GM12878 (cell line): ENCODE measurements around the gene STARD8. TPM values are rescaled to one million over a fixed set of nuclear protein-coding genes. Genes with fewer than 3 reads are reported as not detected.

Source experiments
- ATAC-seq: fragments of 200-7000 bp; cut with Tn5 transposase; 3 replicates; pipeline ENCODE4 v1.9.1; 2020; ENCODE audit warnings: mild to moderate bottlenecking, moderate library complexity
- BruUV-seq: library from RNA; stranded (reverse); fragments of 400-500 nt; replicated peaks from 2 replicates; lab custom pipeline; 2021; lab: Mats Ljungman, UMichigan
- CTCF ChIA-PET: fragments of 300-600 bp; sonication (Branson Sonifier 250); formaldehyde crosslinking; extraction: SDS; loops from one replicate; lab custom pipeline; 2021; ENCODE audit warnings: inconsistent platforms; lab: Yijun Ruan, JAX
- POLR2A ChIA-PET: fragments of 350-600 bp; formaldehyde crosslinking; extraction: SDS; loops from one replicate; lab custom pipeline; 2021; ENCODE audit warnings: inconsistent platforms; lab: Charles Lee
- RAD21 ChIA-PET: fragments of 300-600 bp; sonication (Branson Sonifier 250); formaldehyde crosslinking; loops from one replicate; lab custom pipeline; 2023; ENCODE audit warnings: antibody characterized with exemption; ENCODE audit not compliant: unreplicated experiment; lab: Charles Lee
- SMC1A ChIA-PET: fragments of 300-600 bp; sonication (Branson Sonifier 250); formaldehyde crosslinking; loops from one replicate; lab custom pipeline; 2023; ENCODE audit not compliant: unreplicated experiment, uncharacterized antibody; lab: Charles Lee
- DNase-seq: peaks from one replicate; pipeline ENCODE4 v3.0.0-alpha.2; 2011; ENCODE audit warnings: low read depth, low spot score
- FAIRE-seq: peaks from 3 replicates; lab custom pipeline; 2011; peaks lifted over from hg19 to GRCh38; lab: Jason Lieb, UNC
- H2AFZ ChIP-seq: 2 replicates; pipeline ENCODE4 v1.6.0; 2011; ENCODE audit warnings: low read depth, low read length, control low read depth; ENCODE audit not compliant: control insufficient read depth
- H3K27ac ChIP-seq: 2 replicates; pipeline ENCODE4 v1.5.1; 2011; ENCODE audit warnings: control low read depth; ENCODE audit not compliant: control insufficient read depth, insufficient read depth
- H3K27me3 ChIP-seq, 2 experiments: replicated peaks in 1 of 2; 2 replicates each; pipeline versions ENCODE4 v1.6.0 to v1.6.1; 2011; ENCODE audit warnings: low read length in 1 of 2; ENCODE audit not compliant: control insufficient read depth in 2 of 2, insufficient read depth in 2 of 2
- H3K36me3 ChIP-seq, 2 experiments: 2 replicates each; pipeline ENCODE4 v1.5.1; 2011; ENCODE audit warnings: low read length in 1 of 2; ENCODE audit not compliant: control insufficient read depth in 2 of 2, insufficient read depth in 2 of 2
- H3K4me1 ChIP-seq: 2 replicates; pipeline ENCODE4 v1.6.1; 2011; ENCODE audit warnings: mild to moderate bottlenecking, low read length, moderate library complexity, mixed read lengths; ENCODE audit not compliant: control insufficient read depth, insufficient read depth
- H3K4me2 ChIP-seq: 2 replicates; pipeline ENCODE4 v1.6.0; 2011; ENCODE audit warnings: control low read depth; ENCODE audit not compliant: control insufficient read depth, insufficient read depth
- H3K4me3 ChIP-seq: fragments of 200-600 bp; sonication (generic); 2 replicates; pipeline ENCODE4 v1.5.1; 2016
- H3K79me2 ChIP-seq: 2 replicates; pipeline ENCODE4 v1.6.0; 2011; ENCODE audit warnings: low read length; ENCODE audit not compliant: control insufficient read depth, insufficient read depth
- H3K9ac ChIP-seq: 2 replicates; pipeline ENCODE4 v1.8.0; 2011; ENCODE audit warnings: low read length, control low read depth, mixed read lengths; ENCODE audit not compliant: control insufficient read depth, insufficient read depth
- H3K9me3 ChIP-seq: replicated peaks from 3 replicates; pipeline ENCODE4 v1.5.1; 2011; ENCODE audit warnings: mild to moderate bottlenecking, low read length; ENCODE audit not compliant: control insufficient read depth, insufficient read depth
- H4K20me1 ChIP-seq: 2 replicates; pipeline ENCODE4 v1.6.0; 2011; ENCODE audit not compliant: control insufficient read depth, insufficient read depth
- CBFB ChIP-seq: IDR thresholded peaks from 2 replicates; pipeline ENCODE4 v1.6.1; 2016; ENCODE audit warnings: antibody characterized with exemption, low read depth
- CHD4 ChIP-seq: fragments of 200-600 bp; sonication (generic); IDR thresholded peaks from 2 replicates; pipeline ENCODE4 v1.6.1; 2016; ENCODE audit warnings: mild to moderate bottlenecking
- EP300 ChIP-seq, 2 experiments: fragments of 150-350 bp in 1 of 2; IDR thresholded peaks; 2 replicates each; pipeline ENCODE4 v1.6.1; 2011 to 2012; ENCODE audit warnings: low read depth in 2 of 2, low read length in 2 of 2, borderline replicate concordance in 1 of 2, improper control_type of control experiment in 1 of 2, inconsistent platforms in 1 of 2; ENCODE audit not compliant: control insufficient read depth in 1 of 2
- HDAC6 ChIP-seq: fragments of 200-600 bp; sonication (generic); IDR thresholded peaks from one replicate; pipeline ENCODE4 v1.8.0; 2017; ENCODE audit warnings: antibody characterized with exemption; ENCODE audit not compliant: unreplicated experiment
- KAT2A ChIP-seq: conservative IDR thresholded peaks from 2 replicates; pipeline ENCODE4 v1.6.1; 2011; ENCODE audit warnings: low read depth, low read length; ENCODE audit not compliant: control insufficient read depth
- NFIC ChIP-seq: IDR thresholded peaks from 2 replicates; pipeline ENCODE4 v1.6.1; 2012; ENCODE audit warnings: low read depth, mild to moderate bottlenecking, inconsistent platforms, low read length, moderate library complexity
- POU2F2 ChIP-seq: IDR thresholded peaks from 3 replicates; pipeline ENCODE4 v1.6.1; 2011; ENCODE audit warnings: low read depth, mild to moderate bottlenecking, low read length, borderline replicate concordance
- RAD51 ChIP-seq: fragments of 450-650 bp; IDR thresholded peaks from 2 replicates; pipeline ENCODE4 v1.6.1; 2016; ENCODE audit warnings: moderate library complexity, mild to moderate bottlenecking, inconsistent platforms
- SMAD5 ChIP-seq: IDR thresholded peaks from 2 replicates; pipeline ENCODE4 v1.6.1; 2016; ENCODE audit warnings: antibody characterized with exemption, low read depth
- SUPT20H ChIP-seq: IDR thresholded peaks from 2 replicates; pipeline ENCODE4 v1.6.1; 2011; ENCODE audit warnings: low read depth, mild to moderate bottlenecking, low read length, moderate library complexity, borderline replicate concordance; ENCODE audit not compliant: control insufficient read depth
- ZNF217 ChIP-seq: fragments of 450-650 bp; IDR thresholded peaks from 2 replicates; pipeline ENCODE4 v1.6.1; 2017; ENCODE audit warnings: antibody characterized with exemption, mild to moderate bottlenecking
- WGBS: methylation state at CpG from one replicate; pipeline ENCODE4 v1.1.6; 2016; ENCODE audit warnings: low lambda C conversion rate; ENCODE audit not compliant: insufficient replicate concordance, insufficient coverage; ENCODE audit errors: missing lambda C conversion rate; 5-methylcytosine and 5-hydroxymethylcytosine counted together
- in situ Hi-C: fragments of 300-500 bp; cut with MboI; formaldehyde crosslinking; loops from 9 replicates; pipeline ENCODE4 v1.14.3; 2018; ENCODE audit warnings: mixed read lengths
- intact Hi-C: fragments of 100-400 bp; cut with micrococcal nuclease; formaldehyde crosslinking; loops from one replicate; pipeline ENCODE4 v1.14.2; 2022; ENCODE audit not compliant: unreplicated experiment
- polyA plus RNA-seq, 11 experiments: library from polyadenylated mRNA; depleted of rRNA in 4 of 11; unstranded in 6 of 11; stranded (reverse) in 5 of 11; fragments of >200 nt; fragmentation: Nextera tagmentation in 4 of 11; fragmentation: Illumina TruSeq in 1 of 11; extraction: Ambion mirVana in 4 of 11; extraction: Trizol in 1 of 11; gene quantifications; 1 replicate in 1 of 11; 2 replicates in 10 of 11; pipeline versions ENCODE4 v1.2.1 to v1.2.3, GENCODE V29; 2011 to 2016; ENCODE audit warnings: inconsistent platforms in 2 of 11, missing spikeins in 2 of 11, low read depth in 1 of 11
- total RNA-seq, 4 experiments: library from RNA; depleted of rRNA in 3 of 4; stranded (reverse); fragments of >200 nt in 3 of 4; fragmentation: Illumina TruSeq in 1 of 4; extraction: Trizol in 1 of 4; gene quantifications; 2 replicates each; pipeline versions ENCODE4 v1.2.1 to v1.2.3, GENCODE V29; 2013 to 2021
- TF ChIP-seq, protein P1 (sequence below): fragments of 150-350 bp; IDR thresholded peaks from 2 replicates; pipeline ENCODE4 v1.6.1; 2016; ENCODE audit warnings: low read depth, low read length
- TF ChIP-seq, protein P2 (sequence below): IDR thresholded peaks from 2 replicates; pipeline ENCODE4 v1.6.1; 2012; ENCODE audit warnings: low read length, inconsistent platforms

STARD8 gene
- total and polyA plus RNA-seq, 10 of the 15 experiments (the other 5 are each of a cell fraction or from before 2014, with no cell fraction given): 0.03 to 0.14 (median 0.07) TPM; not detected in 6

DNA sequence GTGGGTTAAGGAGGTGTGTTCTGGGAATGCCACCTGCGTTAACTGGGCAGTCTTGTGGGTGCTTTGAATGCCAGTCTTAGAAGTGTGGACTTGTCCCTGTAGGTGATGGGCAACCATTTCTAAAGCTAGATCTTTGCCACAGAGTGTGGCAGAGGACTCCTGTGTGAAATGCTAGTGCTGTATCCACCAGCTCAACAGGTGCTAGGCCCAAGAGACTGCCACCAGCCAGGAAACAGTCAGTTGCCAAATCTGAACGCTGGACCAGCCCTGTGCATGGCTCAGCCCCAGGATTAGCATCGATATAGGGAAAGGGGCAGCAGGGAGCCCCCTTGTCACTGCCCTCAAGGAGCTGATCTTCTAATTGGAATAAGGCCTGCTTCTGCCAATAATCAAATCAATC, 35.3 kb downstream of the STARD8 start:
- no peak for TF ChIP-seq SMAD5
- no peak for TF ChIP-seq HDAC6
- no peak for TF ChIP-seq NFIC
- no peak for TF ChIP-seq POU2F2
- no peak for TF ChIP-seq ZNF217
- TF ChIP-seq, protein P1, sequence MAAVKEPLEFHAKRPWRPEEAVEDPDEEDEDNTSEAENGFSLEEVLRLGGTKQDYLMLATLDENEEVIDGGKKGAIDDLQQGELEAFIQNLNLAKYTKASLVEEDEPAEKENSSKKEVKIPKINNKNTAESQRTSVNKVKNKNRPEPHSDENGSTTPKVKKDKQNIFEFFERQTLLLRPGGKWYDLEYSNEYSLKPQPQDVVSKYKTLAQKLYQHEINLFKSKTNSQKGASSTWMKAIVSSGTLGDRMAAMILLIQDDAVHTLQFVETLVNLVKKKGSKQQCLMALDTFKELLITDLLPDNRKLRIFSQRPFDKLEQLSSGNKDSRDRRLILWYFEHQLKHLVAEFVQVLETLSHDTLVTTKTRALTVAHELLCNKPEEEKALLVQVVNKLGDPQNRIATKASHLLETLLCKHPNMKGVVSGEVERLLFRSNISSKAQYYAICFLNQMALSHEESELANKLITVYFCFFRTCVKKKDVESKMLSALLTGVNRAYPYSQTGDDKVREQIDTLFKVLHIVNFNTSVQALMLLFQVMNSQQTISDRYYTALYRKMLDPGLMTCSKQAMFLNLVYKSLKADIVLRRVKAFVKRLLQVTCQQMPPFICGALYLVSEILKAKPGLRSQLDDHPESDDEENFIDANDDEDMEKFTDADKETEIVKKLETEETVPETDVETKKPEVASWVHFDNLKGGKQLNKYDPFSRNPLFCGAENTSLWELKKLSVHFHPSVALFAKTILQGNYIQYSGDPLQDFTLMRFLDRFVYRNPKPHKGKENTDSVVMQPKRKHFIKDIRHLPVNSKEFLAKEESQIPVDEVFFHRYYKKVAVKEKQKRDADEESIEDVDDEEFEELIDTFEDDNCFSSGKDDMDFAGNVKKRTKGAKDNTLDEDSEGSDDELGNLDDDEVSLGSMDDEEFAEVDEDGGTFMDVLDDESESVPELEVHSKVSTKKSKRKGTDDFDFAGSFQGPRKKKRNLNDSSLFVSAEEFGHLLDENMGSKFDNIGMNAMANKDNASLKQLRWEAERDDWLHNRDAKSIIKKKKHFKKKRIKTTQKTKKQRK: no peak
- TF ChIP-seq RAD51: no peak
- TF ChIP-seq, protein P2, sequence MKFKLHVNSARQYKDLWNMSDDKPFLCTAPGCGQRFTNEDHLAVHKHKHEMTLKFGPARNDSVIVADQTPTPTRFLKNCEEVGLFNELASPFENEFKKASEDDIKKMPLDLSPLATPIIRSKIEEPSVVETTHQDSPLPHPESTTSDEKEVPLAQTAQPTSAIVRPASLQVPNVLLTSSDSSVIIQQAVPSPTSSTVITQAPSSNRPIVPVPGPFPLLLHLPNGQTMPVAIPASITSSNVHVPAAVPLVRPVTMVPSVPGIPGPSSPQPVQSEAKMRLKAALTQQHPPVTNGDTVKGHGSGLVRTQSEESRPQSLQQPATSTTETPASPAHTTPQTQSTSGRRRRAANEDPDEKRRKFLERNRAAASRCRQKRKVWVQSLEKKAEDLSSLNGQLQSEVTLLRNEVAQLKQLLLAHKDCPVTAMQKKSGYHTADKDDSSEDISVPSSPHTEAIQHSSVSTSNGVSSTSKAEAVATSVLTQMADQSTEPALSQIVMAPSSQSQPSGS: no peak
- TF ChIP-seq SUPT20H: no peak
- no peak for TF ChIP-seq EP300 (IDR thresholded peaks at IDR 0.05; ENCODE audit: borderline replicate concordance in 1 of 2, control insufficient read depth in 1 of 2, low read depth in 2 of 2, low read length in 2 of 2)
- no peak for TF ChIP-seq CHD4
- no peak for TF ChIP-seq CBFB
- no peak for TF ChIP-seq KAT2A
- ATAC-seq: no peak
- FAIRE-seq: no peak
- H3K79me2 ChIP-seq: no peaks in the 10 kb centered on the region
- no peaks in the 10 kb centered on the region for H3K4me1 ChIP-seq
- ChIA-PET CTCF (interaction anchor here (1.5 kb wide), 1 partner anchor 11 kb away, joined by 3 read pairs; no protein-coding TSS in a partner anchor), POLR2A (no interaction called here), SMC1A (interaction anchor here (1.1 kb wide), 1 partner anchor 22 kb away, joined by 3 read pairs; no protein-coding TSS in a partner anchor), RAD21 (no interaction called here)
- in situ Hi-C loops (no loop called here), intact Hi-C loops (no loop called here)
- 29% methylated on average over 3 of the region's 3 CpGs for WGBS
- BruUV-seq: no TSS peak
- DNase-seq: no peak
- no peak overlapping the region for H3K27ac ChIP-seq
- no peaks in the 10 kb centered on the region; the same call in 2 of the 3 replicates for H3K9me3 ChIP-seq
- no peaks in the 10 kb centered on the region for H4K20me1 ChIP-seq
- no peak overlapping the region for H3K4me3 ChIP-seq
- no peak overlapping the region for H2AFZ ChIP-seq
- H3K36me3 ChIP-seq: no peaks in the 10 kb centered on the region
- H3K4me2 ChIP-seq: no peak overlapping the region
- H3K9ac ChIP-seq: no peak overlapping the region
- H3K27me3 ChIP-seq: no peaks in the 10 kb centered on the region; a peak in 1 of 4 replicates
